ENCODE data around the gene GNS. TPM values are rescaled to one million over a fixed set of nuclear protein-coding genes. Genes with fewer than 3 reads are reported as not detected.
A peak's percentile ranks its signal among the peaks of the same experiment; 100 is the strongest.
"Not testable (repeated sequence)": the region's sequence is repeated elsewhere in the genome, so short reads cannot be mapped to it uniquely, and the experiment has no call there.

Gene GNS
- 10 to 100 TPM; 47.5 to 67.6 TPM for total RNA-seq

DNA sequence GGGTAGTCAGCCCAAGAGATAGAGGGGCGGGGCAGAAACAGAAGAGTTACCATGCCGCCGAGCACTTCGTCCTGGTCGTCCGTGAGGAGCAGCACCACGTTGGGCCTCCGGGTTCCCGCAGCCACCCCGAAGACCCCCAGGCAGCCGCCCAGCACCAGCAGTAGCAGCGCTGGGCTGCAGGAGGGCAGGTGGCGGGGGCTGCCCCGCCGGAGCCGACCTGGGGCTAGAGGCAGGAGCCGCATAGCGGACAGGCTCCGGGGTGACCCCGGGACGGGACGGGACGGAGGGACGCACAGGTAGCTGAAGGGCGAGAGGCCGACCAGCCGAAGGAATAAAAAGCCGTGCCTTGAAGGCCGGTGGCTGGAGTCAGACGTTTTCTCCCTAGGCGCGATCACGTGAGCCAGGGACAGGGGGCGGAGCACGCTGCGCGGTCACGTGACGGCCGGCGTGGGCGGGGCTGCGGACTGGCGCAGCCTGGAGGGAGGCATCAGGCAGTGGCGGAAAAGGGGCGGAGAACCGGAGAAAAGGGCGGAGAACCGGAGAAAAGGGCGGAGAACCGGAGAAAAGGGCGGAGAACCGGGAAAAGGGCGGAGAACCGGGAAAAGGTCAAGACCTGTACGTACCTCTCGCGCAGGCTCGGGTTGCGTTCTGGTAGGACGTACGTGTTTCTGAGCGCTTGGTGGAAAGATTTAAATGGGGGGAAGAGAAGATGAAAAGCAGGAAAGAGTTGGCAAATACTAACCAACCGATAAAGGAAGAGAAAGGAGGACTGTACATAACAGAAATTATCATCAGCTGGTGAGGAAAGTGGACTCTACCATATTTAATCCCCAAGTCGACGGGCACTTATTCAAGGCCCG lies at the start of gene GNS:
TSS of gene GNS (minus strand) at position 372 of the 860 bp plus-strand sequence. CDS start at position 242, 130 bp downstream.
- H3K27ac ChIP-seq = peak within 1 kb of the TSS; percentile 89
- H3K27me3 ChIP-seq = no peaks in the 10 kb centered on the region
- peak; percentile 98 for DNase-seq
- no peaks in the 10 kb centered on the region for H3K36me3 ChIP-seq
- TF ChIP-seq, protein P1, sequence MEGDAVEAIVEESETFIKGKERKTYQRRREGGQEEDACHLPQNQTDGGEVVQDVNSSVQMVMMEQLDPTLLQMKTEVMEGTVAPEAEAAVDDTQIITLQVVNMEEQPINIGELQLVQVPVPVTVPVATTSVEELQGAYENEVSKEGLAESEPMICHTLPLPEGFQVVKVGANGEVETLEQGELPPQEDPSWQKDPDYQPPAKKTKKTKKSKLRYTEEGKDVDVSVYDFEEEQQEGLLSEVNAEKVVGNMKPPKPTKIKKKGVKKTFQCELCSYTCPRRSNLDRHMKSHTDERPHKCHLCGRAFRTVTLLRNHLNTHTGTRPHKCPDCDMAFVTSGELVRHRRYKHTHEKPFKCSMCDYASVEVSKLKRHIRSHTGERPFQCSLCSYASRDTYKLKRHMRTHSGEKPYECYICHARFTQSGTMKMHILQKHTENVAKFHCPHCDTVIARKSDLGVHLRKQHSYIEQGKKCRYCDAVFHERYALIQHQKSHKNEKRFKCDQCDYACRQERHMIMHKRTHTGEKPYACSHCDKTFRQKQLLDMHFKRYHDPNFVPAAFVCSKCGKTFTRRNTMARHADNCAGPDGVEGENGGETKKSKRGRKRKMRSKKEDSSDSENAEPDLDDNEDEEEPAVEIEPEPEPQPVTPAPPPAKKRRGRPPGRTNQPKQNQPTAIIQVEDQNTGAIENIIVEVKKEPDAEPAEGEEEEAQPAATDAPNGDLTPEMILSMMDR (IDR thresholded peaks at IDR 0.05) = no peak
- no peaks in the 10 kb centered on the region for H3K9me3 ChIP-seq
- H3K4me1 ChIP-seq = peaks cover 5% of the 10 kb centered on the region
- H3K9ac ChIP-seq (ENCODE audit: low read depth in 2 of 2, low read length in 2 of 2) = peak within 1 kb of the TSS; percentile 65 to 93
- H3K4me3 ChIP-seq = peak within 1 kb of the TSS; percentile 100
- intact Hi-C loops (cut with DNase I) = no loop called here

DNA sequence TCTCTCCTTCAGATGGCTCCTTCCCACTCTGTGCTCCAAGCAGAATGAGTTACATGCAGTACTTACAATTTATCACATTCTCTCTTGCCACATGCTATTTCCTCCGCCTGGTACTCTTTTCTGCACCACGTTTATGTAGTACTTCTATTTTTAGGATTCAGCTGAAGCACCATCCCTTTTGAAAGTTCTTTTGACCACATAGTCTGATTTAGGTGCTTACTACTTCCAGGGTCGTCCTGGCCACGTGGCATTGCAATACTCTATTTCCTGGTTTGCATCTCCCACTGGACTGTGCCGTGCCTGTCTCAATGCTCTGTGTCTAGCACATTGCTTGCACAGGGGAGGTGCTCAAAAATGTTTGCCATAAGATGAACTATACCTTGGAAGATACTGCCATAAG lies 48.9 kb upstream of the GNS start:
- intact Hi-C loops (cut with DNase I) = no loop called here
- Histone ChIP-seq H3K4me1 (no peaks in the 10 kb centered on the region), H3K4me3 (no peak overlapping the region), H3K36me3 (no peaks in the 10 kb centered on the region), H3K27me3 (no peaks in the 10 kb centered on the region), H3K9ac (ENCODE audit: low read depth in 2 of 2, low read length in 2 of 2) (no peak overlapping the region), H3K9me3 (no peaks in the 10 kb centered on the region), H3K27ac (no peak overlapping the region)
- DNase-seq = no peak
- TF ChIP-seq, protein P1 (IDR thresholded peaks at IDR 0.05) = no peak

DNA sequence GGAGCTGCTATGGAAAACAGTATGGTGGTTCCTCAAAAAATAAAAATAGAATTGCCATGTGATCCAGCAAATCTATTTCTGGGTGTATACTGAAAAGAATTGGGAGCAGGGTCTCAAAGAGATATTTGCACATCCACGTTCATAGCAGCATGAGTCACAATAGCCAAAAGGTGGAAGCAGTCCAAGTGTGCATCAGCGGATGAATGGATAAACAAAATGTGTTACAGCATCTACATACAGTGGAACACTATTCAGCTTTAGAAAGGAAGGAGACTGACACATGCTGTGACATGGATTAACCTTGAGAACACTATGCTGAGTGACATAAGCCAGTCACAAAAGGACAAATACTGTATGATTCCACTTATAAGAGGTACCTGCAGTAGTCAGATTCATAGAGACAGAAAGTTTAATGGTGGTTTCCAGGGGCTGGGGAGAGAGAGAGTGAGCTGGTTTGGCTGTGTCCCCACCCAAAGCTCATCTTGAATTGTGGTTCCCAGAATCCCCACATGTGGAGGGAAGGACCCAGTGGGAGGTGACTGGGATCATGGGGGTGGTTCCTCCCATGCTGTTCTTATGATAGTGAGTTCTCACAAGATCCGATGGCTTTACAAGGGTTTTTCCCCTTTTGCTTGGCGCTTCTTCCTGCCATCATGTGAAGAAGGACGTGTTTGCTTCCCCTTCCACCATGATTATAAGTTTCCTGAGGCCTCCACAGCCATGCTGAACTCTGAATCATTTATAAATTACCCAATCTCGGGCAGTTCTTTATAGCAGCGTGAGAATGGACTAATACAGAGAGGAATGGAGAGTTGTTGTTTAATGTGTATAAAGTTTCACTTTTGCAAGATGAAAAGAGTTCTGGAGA lies 47.6 kb upstream of the GNS start:
- Histone ChIP-seq H3K9ac (ENCODE audit: low read depth in 2 of 2, low read length in 2 of 2) (no peak overlapping the region), H3K9me3 (no peaks in the 10 kb centered on the region), H3K36me3 (no peaks in the 10 kb centered on the region), H3K27me3 (no peaks in the 10 kb centered on the region), H3K27ac (no peak overlapping the region), H3K4me1 (no peaks in the 10 kb centered on the region), H3K4me3 (no peak overlapping the region)
- intact Hi-C loops (cut with DNase I) = no loop called here
- TF ChIP-seq, protein P1 (IDR thresholded peaks at IDR 0.05) = no peak
- DNase-seq = no peak

DNA sequence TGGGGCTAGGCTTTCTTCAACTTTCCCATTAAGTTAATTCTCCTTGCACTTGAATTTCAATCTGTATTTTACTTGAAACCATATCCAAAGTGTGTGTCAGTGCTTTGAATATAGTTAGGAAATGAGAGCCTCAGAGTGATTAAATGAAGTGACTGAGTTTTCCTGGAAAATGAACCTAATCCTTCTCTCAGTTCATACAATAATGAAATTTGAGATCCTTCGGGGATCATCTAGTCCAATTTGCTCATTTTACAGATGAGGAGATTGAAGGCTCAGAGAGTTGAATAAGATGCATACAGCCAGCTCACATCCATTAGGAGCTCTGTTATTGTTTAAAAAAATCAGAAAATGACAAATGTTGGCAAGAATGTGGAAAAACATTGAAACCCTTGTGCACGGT lies 47.0 kb upstream of the GNS start:
- TF ChIP-seq, protein P1 (IDR thresholded peaks at IDR 0.05) = no peak
- intact Hi-C loops (cut with DNase I) = no loop called here
- Histone ChIP-seq H3K4me3 (no peak overlapping the region), H3K27me3 (no peaks in the 10 kb centered on the region), H3K9me3 (no peaks in the 10 kb centered on the region), H3K36me3 (no peaks in the 10 kb centered on the region), H3K27ac (no peak overlapping the region), H3K9ac (ENCODE audit: low read depth in 2 of 2, low read length in 2 of 2) (no peak overlapping the region), H3K4me1 (no peaks in the 10 kb centered on the region)
- no peak for DNase-seq

DNA sequence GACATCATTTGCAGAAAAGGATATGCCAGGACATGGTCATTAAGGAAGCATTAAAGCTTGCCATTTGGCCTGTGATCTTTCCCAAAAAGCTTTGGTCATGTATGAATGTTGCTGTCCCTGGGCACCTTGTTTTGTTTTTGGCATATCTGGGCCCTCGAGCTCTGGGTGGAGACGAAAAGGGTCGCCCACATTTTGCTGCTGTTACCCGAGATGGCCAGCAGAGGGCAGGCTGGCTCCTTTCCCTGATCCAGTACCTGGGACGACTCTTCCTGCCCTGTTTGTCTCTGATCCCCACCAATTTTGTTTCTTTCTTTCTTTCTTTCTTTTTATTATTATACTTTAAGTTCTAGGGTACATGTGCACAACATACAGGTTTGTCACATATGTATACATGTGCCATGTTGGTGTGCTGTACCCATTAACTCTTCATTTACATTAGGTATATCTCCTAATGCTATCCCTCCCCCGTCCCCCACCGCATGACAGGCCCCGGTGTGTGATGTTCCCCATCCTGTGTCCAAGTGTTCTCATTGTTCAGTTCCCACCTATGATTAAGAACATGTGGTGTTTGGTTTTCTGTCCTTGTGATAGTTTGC lies 43.1 kb upstream of the GNS start:
- H3K27me3 ChIP-seq; H3K4me3 ChIP-seq; H3K36me3 ChIP-seq; H3K27ac ChIP-seq; H3K9ac ChIP-seq (ENCODE audit: low read depth in 2 of 2, low read length in 2 of 2); intact Hi-C loops (cut with DNase I); H3K4me1 ChIP-seq; H3K9me3 ChIP-seq: not testable (repeated sequence)
- TF ChIP-seq, protein P1 (IDR thresholded peaks at IDR 0.05) = peak; percentile 86
- peak; percentile 65 for DNase-seq
